Measurements from ENCODE around the gene RHBDD2.

RHBDD2 gene

GRCh38 chr7:75920431-75921161 is 41.8 kb downstream of the RHBDD2 start:
- DNase-seq (ENCODE audit: low read depth in 2 of 2), result no peak

GRCh38 chr7:75921479-75921878 is 42.6 kb downstream of the RHBDD2 start:
- no peak for DNase-seq (ENCODE audit: low read depth in 2 of 2)

DNA sequence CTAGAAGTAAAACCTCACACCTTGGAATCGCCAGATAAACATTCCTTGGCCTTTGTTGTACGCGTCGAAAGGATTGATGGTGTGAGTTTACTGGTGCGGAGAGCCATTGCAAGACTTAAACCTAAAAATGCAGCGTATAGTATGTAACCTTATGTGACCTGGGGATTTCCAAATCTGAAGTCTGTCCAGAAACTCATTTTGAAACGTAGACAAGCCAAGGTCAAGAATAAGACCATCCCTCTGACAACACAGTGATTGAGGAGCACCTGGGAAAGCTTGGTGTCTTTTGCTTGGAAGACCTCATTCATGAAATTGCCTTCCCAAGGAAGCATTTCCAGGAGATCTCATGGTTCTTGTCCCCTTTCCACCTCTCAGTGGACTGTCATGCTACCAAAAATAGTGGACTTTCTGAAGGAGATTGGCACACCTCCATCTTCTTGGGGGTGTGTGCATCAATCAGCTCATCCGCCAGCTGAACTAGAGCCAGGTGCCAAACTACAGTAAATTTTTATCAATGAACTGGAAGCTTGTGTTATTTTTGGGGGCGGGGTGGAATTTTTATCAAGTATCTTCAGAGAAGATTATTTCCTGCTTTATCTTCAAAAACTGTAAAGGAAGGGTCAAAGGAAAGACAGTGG is 44.3 kb downstream of the RHBDD2 start:
- no peak for DNase-seq (ENCODE audit: low read depth in 2 of 2)

DNA sequence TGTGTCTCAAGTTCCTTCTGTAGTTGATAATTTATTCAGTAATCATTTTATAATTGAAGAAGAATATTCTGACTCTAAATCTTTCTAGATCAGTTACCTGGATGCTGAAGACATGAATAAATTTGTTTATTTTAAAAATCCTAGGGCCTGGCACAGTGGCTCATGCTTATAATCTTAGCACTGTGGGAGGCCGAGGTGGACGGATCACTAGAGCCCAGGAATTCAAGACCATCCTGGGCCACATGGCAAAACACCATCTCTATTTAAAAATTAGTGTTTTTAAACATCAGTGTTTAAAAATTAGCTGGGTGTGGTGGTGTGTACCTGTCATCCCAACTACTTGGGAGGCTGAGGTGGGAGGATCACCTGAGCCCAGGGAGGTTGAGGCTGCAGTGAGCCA is 45.4 kb downstream of the RHBDD2 start:
- no peak for DNase-seq (ENCODE audit: low read depth in 2 of 2)

DNA sequence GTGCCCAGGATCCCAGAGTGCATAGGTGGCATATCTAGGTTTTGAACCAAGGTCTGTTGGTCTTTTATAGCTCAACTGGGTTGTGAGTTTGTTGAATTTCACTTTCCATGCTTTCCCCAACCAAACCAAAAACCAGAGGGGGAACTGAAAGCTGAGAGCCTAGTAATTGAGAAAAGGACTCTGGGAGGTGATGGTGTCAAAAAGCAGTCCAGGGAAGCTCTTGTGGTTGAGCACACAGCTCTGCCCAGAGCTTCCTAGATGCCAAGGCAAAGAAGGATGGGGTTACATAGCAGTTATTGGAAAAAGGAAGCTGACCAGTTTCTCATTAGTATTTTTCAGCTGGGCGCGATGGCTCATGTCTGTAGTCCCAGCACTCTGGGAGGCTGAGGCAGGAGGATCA is 46.1 kb downstream of the RHBDD2 start:
- no peak for DNase-seq (ENCODE audit: low read depth in 2 of 2)

GRCh38 chr7:75925717-75926435 is 47.0 kb downstream of the RHBDD2 start:
- no peak for DNase-seq (ENCODE audit: low read depth in 2 of 2)

- no peak for DNase-seq (ENCODE audit: low read depth in 2 of 2)
These were observed 49.7 kb downstream of the RHBDD2 start for GRCh38 chr7:75928568-75928914.

DNA sequence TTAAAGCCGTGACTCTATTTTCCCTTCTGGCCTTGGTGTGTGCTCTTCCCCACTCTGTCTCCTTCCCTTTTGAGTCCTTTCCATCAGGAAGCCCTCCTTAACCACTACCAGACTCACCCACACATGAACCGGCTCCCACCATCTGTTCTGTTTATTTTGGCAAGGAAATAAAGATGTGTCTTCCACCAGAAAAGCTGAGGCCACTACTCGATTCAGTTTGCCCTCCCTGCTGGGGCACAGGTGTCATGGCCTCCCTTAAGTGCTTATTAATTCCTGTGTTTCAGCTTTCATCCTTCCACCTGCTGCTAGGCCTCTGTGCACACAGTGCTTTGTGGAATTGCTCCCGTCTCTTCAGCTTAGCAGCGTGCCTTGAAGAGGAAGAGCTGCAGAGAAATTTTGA is 52.8 kb downstream of the RHBDD2 start:
- DNase-seq (ENCODE audit: low read depth in 2 of 2), result no peak

DNA sequence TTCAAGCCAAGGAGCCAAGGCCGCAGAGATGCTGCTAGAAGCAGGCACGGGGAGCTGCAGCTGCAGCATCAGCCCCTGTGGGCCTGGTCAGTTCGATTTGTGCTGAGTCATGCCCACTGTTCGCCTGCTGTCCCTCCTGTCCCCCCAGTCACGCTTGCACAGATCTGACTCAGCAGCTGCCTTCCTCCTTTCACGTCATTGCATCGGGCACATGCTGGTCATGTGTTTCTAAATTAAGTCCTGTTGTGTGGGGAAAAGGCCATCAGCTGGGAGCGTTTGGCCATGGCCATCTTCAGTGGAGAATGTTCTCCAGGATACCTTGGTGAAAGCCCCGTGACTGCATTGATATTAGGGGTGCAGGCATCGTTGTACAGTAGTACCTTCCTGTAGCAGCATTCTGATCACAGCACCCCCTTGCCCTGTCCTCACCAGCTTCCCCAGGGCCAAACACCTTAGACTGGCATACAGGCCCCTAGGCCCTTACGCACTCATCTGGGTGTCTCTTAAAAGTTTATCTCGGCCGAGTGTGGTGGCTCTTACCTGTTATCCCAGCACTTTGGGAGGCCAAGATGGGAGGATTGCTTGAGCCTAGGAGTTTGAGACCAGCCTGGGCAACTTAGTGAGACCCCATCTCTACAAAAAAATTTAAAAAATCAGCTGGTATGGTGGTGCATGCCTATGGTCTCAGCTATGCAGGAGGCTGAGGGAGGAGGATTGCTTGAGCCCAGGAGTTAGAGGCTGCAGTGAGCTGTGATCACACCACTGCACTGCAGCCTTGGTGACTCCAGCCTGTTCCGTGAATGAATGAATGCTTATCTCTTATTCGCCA is 59.3 kb downstream of the RHBDD2 start:
- no peak for DNase-seq (ENCODE audit: low read depth in 2 of 2)
